SK-N-SH (cell line): ENCODE results near the gene PLB1.

Experiments
- CTCF ChIP-seq: fragments of 200-600 bp; sonication (generic); IDR thresholded peaks from 2 replicates; pipeline ENCODE4 v1.6.1; 2017; ENCODE audit warnings: antibody characterized with exemption, mild to moderate bottlenecking, moderate library complexity
- EP300 ChIP-seq, 2 experiments: IDR thresholded peaks; 2 replicates each; pipeline versions ENCODE4 v1.4.0 to v1.6.1; 2012; ENCODE audit warnings: borderline replicate concordance in 1 of 2, low read depth in 1 of 2, low read length in 1 of 2
- EZH2phosphoT487 ChIP-seq: fragments of 200-600 bp; sonication (generic); IDR thresholded peaks from 2 replicates; pipeline ENCODE4 v1.6.1; 2017; ENCODE audit warnings: low read depth, mixed run types, mild to moderate bottlenecking, antibody characterized with exemption, moderate library complexity, borderline replicate concordance
- MAX ChIP-seq: IDR thresholded peaks from 2 replicates; pipeline ENCODE4 v1.4.0; 2012; ENCODE audit warnings: low read depth
- REST ChIP-seq: IDR thresholded peaks from 2 replicates; pipeline ENCODE4 v1.6.1; 2012; ENCODE audit warnings: mild to moderate bottlenecking, low read depth, low read length, moderate library complexity
- SMC3 ChIP-seq: IDR thresholded peaks from 2 replicates; pipeline ENCODE4 v1.6.1; 2012; ENCODE audit warnings: low read depth, low read length, improper control_type of control experiment
- USF2 ChIP-seq: fragments of 150-350 bp; IDR thresholded peaks from 2 replicates; pipeline ENCODE4 v1.6.1; 2017; ENCODE audit warnings: antibody characterized with exemption, low read length, low read depth, borderline replicate concordance

DNA sequence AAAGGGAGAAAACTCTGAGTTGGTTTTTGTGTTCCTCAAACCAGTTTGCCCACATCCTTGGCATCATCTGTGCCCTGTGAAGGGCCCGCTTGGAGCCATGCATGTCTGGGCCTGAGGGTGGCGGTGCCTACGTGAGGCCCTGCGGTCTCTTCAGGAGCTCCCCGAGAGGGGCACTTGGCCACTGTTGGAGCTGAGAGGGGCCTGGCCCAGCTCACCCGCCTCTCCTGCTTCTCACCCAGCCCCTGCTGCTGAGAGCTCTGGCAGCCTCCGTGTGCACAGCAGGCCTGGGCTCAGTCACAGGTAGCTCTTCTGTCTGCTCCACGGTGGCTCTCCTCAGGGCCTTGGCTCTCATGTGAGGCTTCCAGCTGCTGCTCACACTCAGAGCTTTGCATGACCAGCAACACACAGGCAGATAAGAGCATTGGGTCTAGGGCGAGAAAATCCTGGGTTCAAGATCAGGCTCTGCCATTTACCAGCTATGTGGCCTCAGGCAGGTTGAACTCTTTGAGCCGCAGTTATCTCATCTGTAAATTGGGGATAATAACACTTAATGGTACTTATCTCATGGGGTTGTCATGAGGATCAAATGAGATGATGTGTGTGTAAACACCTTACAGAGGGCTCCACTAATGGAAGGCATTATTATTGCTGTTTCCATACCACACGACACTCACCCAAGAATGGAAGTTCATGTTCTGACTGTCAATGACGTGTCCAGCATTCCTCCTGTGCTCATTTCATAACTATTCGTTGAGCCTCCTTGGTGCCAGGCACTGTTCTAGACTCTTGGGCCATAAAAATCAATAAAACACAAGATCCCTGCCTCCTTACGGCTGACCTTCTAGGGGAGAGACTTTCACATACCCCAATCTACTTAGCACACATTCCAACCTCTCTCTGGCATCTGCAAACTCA, 41.6 kb upstream of the PLB1 start:
- TF ChIP-seq CTCF (no peak), USF2 (no peak), REST (no peak), EZH2phosphoT487 (no peak), SMC3 (no peak), EP300 (IDR thresholded peaks at IDR 0.05; ENCODE audit: borderline replicate concordance in 1 of 2, low read depth in 1 of 2, low read length in 1 of 2) (no peak), MAX (no peak)
